SK-N-SH (cell line): ENCODE data around the gene CATSPERZ. TPM values are rescaled to one million over a fixed set of nuclear protein-coding genes. Genes with fewer than 3 reads are reported as not detected.
A peak's percentile ranks its signal among the peaks of the same experiment; 100 is the strongest.

Experiments used
- CTCF ChIA-PET: fragments of 300-600, 350-600 bp; formaldehyde crosslinking; extraction: SDS; loops from one replicate; lab custom pipeline; 2021; lab: Yijun Ruan, JAX
- POLR2A ChIA-PET: fragments of 350-600 bp; sonication (Branson Sonifier 250); formaldehyde crosslinking; extraction: SDS; loops from one replicate; lab custom pipeline; 2020; ENCODE audit warnings: antibody characterized with exemption, inconsistent platforms; lab: Yijun Ruan, JAX
- DNase-seq: peaks from one replicate; pipeline ENCODE4 v3.0.0; 2012
- H2AFZ ChIP-seq: fragments of 200-600 bp; sonication (generic); 2 replicates; pipeline ENCODE4 v1.8.1; 2016; ENCODE audit warnings: antibody characterized with exemption, mild to moderate bottlenecking, low read depth
- H3F3A ChIP-seq: fragments of 200-600 bp; sonication (generic); replicated peaks from 2 replicates; pipeline ENCODE3; 2016; ENCODE audit warnings: antibody characterized with exemption, mild to moderate bottlenecking; ENCODE audit not compliant: insufficient read depth
- H3K27ac ChIP-seq, 2 experiments: fragments of 200-500 bp in 1 of 2; fragments of 200-600 bp in 1 of 2; sonication (Bioruptor generic) in 1 of 2; sonication (generic), shearing (Covaris generic) in 1 of 2; 2 replicates each; pipeline versions ENCODE4 v1.5.1 to v1.6.1; 2014 to 2016; ENCODE audit warnings: low read depth in 2 of 2, inconsistent platforms in 1 of 2, low read length in 1 of 2, mild to moderate bottlenecking in 1 of 2, mixed read lengths in 1 of 2
- H3K27me3 ChIP-seq: fragments of 200-600 bp; sonication (generic), shearing (Covaris generic); 2 replicates; pipeline ENCODE4 v1.6.1; 2016; ENCODE audit warnings: mixed run types; ENCODE audit not compliant: insufficient read depth
- H3K36me3 ChIP-seq, 2 experiments: fragments of 200-500 bp in 1 of 2; fragments of 200-600 bp in 1 of 2; sonication (Bioruptor generic) in 1 of 2; sonication (generic) in 1 of 2; replicated peaks in 1 of 2; 2 replicates each; pipeline versions ENCODE3 to v1.5.1; 2014 to 2016; ENCODE audit warnings: low read length in 1 of 2, mild to moderate bottlenecking in 1 of 2; ENCODE audit not compliant: insufficient read depth in 2 of 2, control insufficient read depth in 1 of 2
- H3K4me1 ChIP-seq, 2 experiments: fragments of 200-500 bp in 1 of 2; fragments of 200-600 bp in 1 of 2; sonication (Bioruptor generic) in 1 of 2; sonication (generic), shearing (Covaris generic) in 1 of 2; 2 replicates each; pipeline versions ENCODE4 v1.5.1 to v1.6.1; 2014 to 2016; ENCODE audit warnings: low read depth in 1 of 2, low read length in 1 of 2, mixed run types in 1 of 2; ENCODE audit not compliant: insufficient read depth in 2 of 2, control insufficient read depth in 1 of 2
- H3K4me2 ChIP-seq: fragments of 200-600 bp; sonication (generic), shearing (Covaris generic); 2 replicates; pipeline ENCODE4 v1.6.1; 2017; ENCODE audit warnings: mixed run types
- H3K4me3 ChIP-seq, 2 experiments: fragments of 200-500 bp in 1 of 2; fragments of 200-600 bp in 1 of 2; sonication (Bioruptor generic) in 1 of 2; sonication (generic), shearing (Covaris generic) in 1 of 2; 2 replicates each; pipeline versions ENCODE4 v1.5.1 to v1.8.1; 2014 to 2016; ENCODE audit warnings: low read depth in 2 of 2, inconsistent platforms in 1 of 2, low read length in 1 of 2, mild to moderate bottlenecking in 1 of 2, mixed read lengths in 1 of 2, moderate library complexity in 1 of 2
- H3K79me2 ChIP-seq: fragments of 200-600 bp; sonication (generic); 2 replicates; pipeline ENCODE4 v1.8.1; 2017; ENCODE audit warnings: mild to moderate bottlenecking; ENCODE audit not compliant: insufficient read depth
- H3K9ac ChIP-seq: fragments of 200-600 bp; sonication (generic); 2 replicates; pipeline ENCODE4 v1.6.1; 2017; ENCODE audit warnings: mixed run types
- H3K9me2 ChIP-seq: fragments of 200-600 bp; sonication (generic); 2 replicates; pipeline ENCODE4 v1.6.1; 2017; ENCODE audit warnings: mixed run types
- H3K9me3 ChIP-seq: fragments of 200-600 bp; sonication (generic); 2 replicates; pipeline ENCODE4 v1.6.1; 2017; ENCODE audit warnings: mixed run types, mild to moderate bottlenecking, moderate library complexity
- H4K20me1 ChIP-seq: fragments of 200-600 bp; sonication (generic); 2 replicates; pipeline ENCODE4 v1.6.1; 2017; ENCODE audit warnings: mild to moderate bottlenecking, mixed run types; ENCODE audit not compliant: insufficient read depth
- CHD2 ChIP-seq: fragments of 150-350 bp; IDR thresholded peaks from 2 replicates; pipeline ENCODE4 v1.6.1; 2018; ENCODE audit warnings: low read length; ENCODE audit not compliant: partially characterized antibody
- CTCF ChIP-seq: fragments of 200-600 bp; sonication (generic); IDR thresholded peaks from 2 replicates; pipeline ENCODE4 v1.6.1; 2017; ENCODE audit warnings: antibody characterized with exemption, mild to moderate bottlenecking, moderate library complexity
- EZH2phosphoT487 ChIP-seq: fragments of 200-600 bp; sonication (generic); IDR thresholded peaks from 2 replicates; pipeline ENCODE4 v1.6.1; 2017; ENCODE audit warnings: low read depth, mixed run types, mild to moderate bottlenecking, antibody characterized with exemption, moderate library complexity, borderline replicate concordance
- FOXJ3 ChIP-seq: sonication (generic); formaldehyde crosslinking; IDR thresholded peaks from 2 replicates; pipeline ENCODE4 v1.5.1; 2020; ENCODE audit warnings: mild to moderate bottlenecking, missing genetic modification reagents
- JUND ChIP-seq: IDR thresholded peaks from 2 replicates; pipeline ENCODE4 v1.4.0; 2012
- MAX ChIP-seq: IDR thresholded peaks from 2 replicates; pipeline ENCODE4 v1.4.0; 2012; ENCODE audit warnings: low read depth
- MEF2A ChIP-seq: IDR thresholded peaks from 2 replicates; pipeline ENCODE4 v1.4.0; 2012; ENCODE audit warnings: low read depth, borderline replicate concordance
- MXI1 ChIP-seq: IDR thresholded peaks from 2 replicates; pipeline ENCODE4 v1.6.1; 2012; ENCODE audit warnings: mild to moderate bottlenecking, low read depth, low read length, improper control_type of control experiment
- NRF1 ChIP-seq: IDR thresholded peaks from 2 replicates; pipeline ENCODE4 v1.6.1; 2012; ENCODE audit warnings: low read depth, mild to moderate bottlenecking, low read length
- RCOR1 ChIP-seq: fragments of 150-350 bp; IDR thresholded peaks from 2 replicates; pipeline ENCODE4 v1.6.1; 2017; ENCODE audit warnings: antibody characterized with exemption, low read length
- RFX5 ChIP-seq: IDR thresholded peaks from 2 replicates; pipeline ENCODE4 v1.6.1; 2012; ENCODE audit warnings: mild to moderate bottlenecking, improper control_type of control experiment, low read length
- SMC3 ChIP-seq: IDR thresholded peaks from 2 replicates; pipeline ENCODE4 v1.6.1; 2012; ENCODE audit warnings: low read depth, low read length, improper control_type of control experiment
- TAF1 ChIP-seq: IDR thresholded peaks from 2 replicates; pipeline ENCODE4 v1.6.1; 2012; ENCODE audit warnings: low read depth, mild to moderate bottlenecking, low read length, moderate library complexity, borderline replicate concordance
- TCF12 ChIP-seq: IDR thresholded peaks from 2 replicates; pipeline ENCODE4 v1.4.0; 2012
- USF1 ChIP-seq: IDR thresholded peaks from 2 replicates; pipeline ENCODE4 v1.4.0; 2012; ENCODE audit warnings: low read depth, borderline replicate concordance
- YY1 ChIP-seq: IDR thresholded peaks from 2 replicates; pipeline ENCODE4 v1.4.0; 2012; ENCODE audit warnings: low read depth, mild to moderate bottlenecking
- ZBTB33 ChIP-seq: IDR thresholded peaks from 2 replicates; pipeline ENCODE4 v1.4.0; 2012; ENCODE audit warnings: low read depth, borderline replicate concordance
- WGBS: methylation state at CpG from one replicate; pipeline ENCODE4 v1.1.6; 2017; ENCODE audit warnings: low lambda C conversion rate; 5-methylcytosine and 5-hydroxymethylcytosine counted together
- polyA plus RNA-seq, 3 experiments: library from polyadenylated mRNA; depleted of rRNA; stranded (reverse); fragments of >200 nt; gene quantifications; 2 replicates each; pipeline ENCODE4 v1.2.3, GENCODE V29; 2012

The CATSPERZ gene
- polyA plus RNA-seq, 1 of the 3 experiments (the other 2 are of a cell fraction): 0.54 TPM

GRCh38 chr11:64347193-64347867, 47.2 kb downstream of the CATSPERZ start:
- Histone ChIP-seq H2AFZ (no peak overlapping the region), H3K27ac (no peak overlapping the region), H3K79me2 (no peaks in the 10 kb centered on the region), H3K9me2 (no peaks in the 10 kb centered on the region), H3K9me3 (no peaks in the 10 kb centered on the region), H3K9ac (no peak overlapping the region)
- DNase-seq: peak; percentile 14
- POLR2A ChIA-PET: no interaction called here
- 80% methylated on average over 12 of the region's 12 CpGs for WGBS
- CTCF ChIA-PET: no interaction called here
- TF ChIP-seq NRF1: no peak
- TF ChIP-seq MAX: no peak
- no peak for TF ChIP-seq MXI1
- TF ChIP-seq FOXJ3: no peak
- no peak for TF ChIP-seq ZBTB33
- no peak for TF ChIP-seq MEF2A
- TF ChIP-seq RFX5: no peak
- TF ChIP-seq EZH2phosphoT487: no peak
- no peak for TF ChIP-seq YY1
- no peak for TF ChIP-seq TAF1
- no peak for TF ChIP-seq USF1
- no peak for TF ChIP-seq CHD2
- TF ChIP-seq, all 33 proteins: peak for 0
- H3K4me3 ChIP-seq: no peak overlapping the region
- no peaks in the 10 kb centered on the region for H4K20me1 ChIP-seq
- H3K27me3 ChIP-seq: no peaks in the 10 kb centered on the region
- no peaks in the 10 kb centered on the region; a peak in 1 of 4 replicates for H3K4me1 ChIP-seq
- H3K4me2 ChIP-seq: no peak overlapping the region
- no peaks in the 10 kb centered on the region for H3K36me3 ChIP-seq
- H3F3A ChIP-seq: no peaks in the 10 kb centered on the region

GRCh38 chr11:64348383-64349024, 48.3 kb downstream of the CATSPERZ start:
- H3K9me3 ChIP-seq: no peaks in the 10 kb centered on the region
- H3K4me1 ChIP-seq: no peaks in the 10 kb centered on the region; a peak in 1 of 4 replicates
- DNase-seq: peak; percentile 60

More at GRCh38 chr11:64348383-64349024, 48.3 kb downstream of the CATSPERZ start:
- H3K36me3 ChIP-seq: no peaks in the 10 kb centered on the region
- no peak overlapping the region for H2AFZ ChIP-seq
- no peaks in the 10 kb centered on the region for H3K79me2 ChIP-seq
- H3K27me3 ChIP-seq: no peaks in the 10 kb centered on the region
- CTCF ChIA-PET: interaction anchor here (0.7 to 1.7 kb wide), 3 partner anchors 17 to 205 kb away, joined by 3 to 5 read pairs (median 4); no protein-coding TSS in a partner anchor
- no peaks in the 10 kb centered on the region for H3K9me2 ChIP-seq
- WGBS: 85% methylated on average over 9 of the region's 14 CpGs
- TF ChIP-seq TCF12 (no peak), CTCF (no peak), RFX5 (no peak), RCOR1 (no peak), SMC3 (no peak), JUND (no peak), ZBTB33 (no peak), MXI1 (no peak), FOXJ3 (no peak)
- H3K4me3 ChIP-seq: no peak overlapping the region
- no peak overlapping the region for H3K4me2 ChIP-seq
- H3F3A ChIP-seq: no peaks in the 10 kb centered on the region
- H3K27ac ChIP-seq: no peak overlapping the region
- no peaks in the 10 kb centered on the region for H4K20me1 ChIP-seq
- no peak overlapping the region for H3K9ac ChIP-seq
- POLR2A ChIA-PET: no interaction called here
